Measurements from ENCODE around the gene GGCX.
"Not testable (repeated sequence)": the region's sequence is repeated elsewhere in the genome, so short reads cannot be mapped to it uniquely, and the experiment has no call there.

GGCX gene

GRCh38 chr2:85561280-85562212 is at the start of gene GGCX:
TSS of gene GGCX (minus strand) at chr2:85561493. CDS start at chr2:85561428, 65 bp downstream.
- DNase-seq: peak; percentile 95

DNA sequence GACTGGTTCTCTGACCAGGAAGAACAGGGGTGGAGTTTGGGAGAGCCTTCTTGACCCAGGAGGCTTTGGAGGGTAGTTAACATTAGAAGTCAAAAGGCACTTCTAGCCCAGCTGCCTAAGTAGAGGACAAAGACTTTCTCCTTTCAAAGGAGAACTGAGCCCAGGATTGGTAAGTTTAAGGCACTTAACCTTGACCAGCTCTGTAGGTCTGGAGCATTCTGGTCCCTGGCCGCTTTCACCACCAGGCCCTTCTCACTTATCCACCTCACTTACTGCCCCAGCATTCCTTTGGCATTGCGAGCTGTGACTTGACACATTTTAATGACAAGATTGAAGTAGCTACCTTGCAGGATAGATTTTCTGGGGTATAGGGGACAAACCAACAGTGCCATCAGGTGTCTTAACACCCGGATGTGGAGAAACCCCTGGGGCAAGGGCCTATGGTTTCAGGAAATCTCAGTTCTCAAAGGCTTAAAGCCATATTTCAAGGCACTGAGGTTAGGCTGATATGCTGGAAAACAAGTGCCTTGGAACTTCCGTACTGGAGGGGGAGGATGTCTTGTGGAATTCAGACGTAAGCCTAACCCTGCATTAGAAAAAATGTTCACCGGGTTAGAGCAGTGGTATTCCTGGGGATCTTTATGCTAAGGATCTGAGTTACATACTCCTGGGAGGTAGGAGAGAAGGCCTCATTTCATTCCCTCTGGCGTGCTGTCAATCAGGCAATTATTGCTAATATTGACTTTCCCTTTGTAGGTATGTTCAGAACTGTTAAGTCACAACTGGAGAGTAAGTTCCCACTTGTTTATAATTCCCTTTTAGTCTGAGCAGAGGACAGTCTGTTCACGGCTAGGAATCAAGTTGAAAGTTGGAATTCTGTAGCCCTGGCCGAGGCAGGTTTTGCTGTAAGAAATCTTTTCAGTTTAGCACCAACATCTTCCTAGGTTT is 46.2 kb upstream of the GGCX start:
- DNase-seq: no peak

- no peak for DNase-seq
Observed at GRCh38 chr2:85606116-85606455, 44.8 kb upstream of the GGCX start.

- no peak for DNase-seq
Observed at GRCh38 chr2:85605406-85606115, 44.3 kb upstream of the GGCX start.

GRCh38 chr2:85604568-85605339 is 43.5 kb upstream of the GGCX start:
- no peak for DNase-seq

GRCh38 chr2:85604133-85604444 is 42.8 kb upstream of the GGCX start:
- DNase-seq: not testable (repeated sequence)

- DNase-seq: peak; percentile 86
Observed at GRCh38 chr2:85602476-85603234, 41.4 kb upstream of the GGCX start, which contains the start of gene TMEM150A. TSS of gene TMEM150A (minus strand) at chr2:85602698. CDS start at chr2:85601948, 750 bp downstream.

DNA sequence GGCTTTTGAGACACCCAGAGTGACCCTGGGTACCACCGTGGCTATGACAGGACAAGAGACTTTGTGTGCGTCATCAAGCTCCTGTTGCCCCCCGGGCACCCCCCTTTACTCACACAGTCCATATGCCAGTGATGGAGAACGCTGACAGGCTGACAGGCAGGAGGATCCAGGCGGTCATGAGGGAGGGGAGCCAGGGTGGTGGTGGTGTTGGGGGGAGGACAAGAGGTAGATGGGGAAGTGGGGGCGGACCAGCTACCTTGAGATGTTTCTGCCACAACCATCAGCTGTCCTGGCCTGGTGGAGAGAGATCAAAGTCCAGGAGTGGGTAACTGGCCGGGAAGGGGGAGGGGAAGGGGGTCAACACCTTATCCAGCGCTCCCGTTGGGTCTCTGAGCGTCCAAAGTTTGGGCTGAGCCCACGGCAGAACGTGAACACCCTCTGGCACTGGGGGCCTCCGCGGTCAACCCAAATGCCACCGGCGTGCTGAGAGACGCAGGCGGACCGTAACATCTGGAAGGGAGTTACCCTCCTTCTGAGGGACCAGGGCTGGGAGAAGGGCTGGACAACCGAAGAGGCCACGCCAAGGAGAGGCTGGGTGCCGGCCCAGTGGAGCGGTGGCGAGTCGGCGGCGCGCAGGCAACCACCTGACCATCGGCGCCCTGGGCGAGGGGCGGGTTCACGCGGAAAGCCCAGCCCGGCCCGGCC is 40.6 kb upstream of the GGCX start:
- DNase-seq: no peak

DNA sequence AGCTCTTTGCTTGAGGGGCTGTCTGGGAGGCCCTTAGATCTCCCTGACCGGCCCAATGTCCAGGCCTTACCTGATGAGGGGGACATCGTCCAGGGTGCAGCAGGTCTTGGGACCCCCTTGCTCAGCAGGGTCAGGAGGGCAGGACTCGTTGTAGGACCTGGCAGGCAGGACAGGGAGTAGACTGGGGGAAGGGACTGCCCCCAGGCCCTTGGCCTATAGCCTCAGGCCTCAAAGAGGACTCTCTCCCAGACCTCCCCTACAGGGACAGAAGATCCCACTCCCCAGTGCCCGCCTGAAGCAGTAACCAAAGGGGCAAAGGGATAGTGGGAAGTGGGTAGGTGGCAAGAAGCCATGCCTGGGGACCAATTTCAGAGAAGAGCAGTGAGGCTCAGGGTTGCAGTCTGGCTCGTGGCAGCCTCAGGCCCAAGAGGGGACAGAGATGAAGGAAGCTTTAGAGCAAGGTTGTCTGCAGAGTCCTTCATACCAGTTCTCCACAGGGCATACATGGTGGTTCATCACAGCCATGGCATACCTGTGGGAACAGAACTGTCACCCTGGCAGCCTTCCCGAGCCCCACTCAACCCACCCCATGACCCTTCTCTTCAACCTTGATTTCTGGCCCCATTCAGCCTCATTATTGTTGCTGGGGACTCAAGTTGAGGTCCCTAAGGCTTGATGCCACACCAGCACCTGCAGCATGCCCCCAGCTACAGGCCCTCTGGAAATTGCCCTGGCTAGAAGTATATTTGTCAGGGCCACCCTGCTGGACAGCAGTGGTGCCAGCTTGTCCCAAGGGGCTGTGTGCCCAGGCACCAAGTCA is 39.9 kb upstream of the GGCX start:
- no peak for DNase-seq

DNA sequence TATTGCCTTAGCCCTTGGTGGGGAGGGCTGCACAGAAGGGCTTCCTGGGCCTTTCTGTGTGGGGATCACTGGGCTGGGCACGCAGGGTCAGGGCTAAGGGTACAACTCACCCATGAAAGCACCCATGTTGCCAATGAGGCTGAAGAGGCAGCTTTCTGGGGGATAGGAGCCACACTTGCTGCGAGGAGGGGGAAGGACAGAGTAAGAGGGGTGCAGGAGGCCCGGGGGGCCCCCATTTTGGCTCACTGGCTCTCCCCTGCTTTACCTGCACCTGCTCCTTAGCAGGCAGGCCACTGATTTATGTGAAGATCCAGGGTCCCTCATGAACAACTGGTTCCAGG is 38.9 kb upstream of the GGCX start:
- no peak for DNase-seq

DNA sequence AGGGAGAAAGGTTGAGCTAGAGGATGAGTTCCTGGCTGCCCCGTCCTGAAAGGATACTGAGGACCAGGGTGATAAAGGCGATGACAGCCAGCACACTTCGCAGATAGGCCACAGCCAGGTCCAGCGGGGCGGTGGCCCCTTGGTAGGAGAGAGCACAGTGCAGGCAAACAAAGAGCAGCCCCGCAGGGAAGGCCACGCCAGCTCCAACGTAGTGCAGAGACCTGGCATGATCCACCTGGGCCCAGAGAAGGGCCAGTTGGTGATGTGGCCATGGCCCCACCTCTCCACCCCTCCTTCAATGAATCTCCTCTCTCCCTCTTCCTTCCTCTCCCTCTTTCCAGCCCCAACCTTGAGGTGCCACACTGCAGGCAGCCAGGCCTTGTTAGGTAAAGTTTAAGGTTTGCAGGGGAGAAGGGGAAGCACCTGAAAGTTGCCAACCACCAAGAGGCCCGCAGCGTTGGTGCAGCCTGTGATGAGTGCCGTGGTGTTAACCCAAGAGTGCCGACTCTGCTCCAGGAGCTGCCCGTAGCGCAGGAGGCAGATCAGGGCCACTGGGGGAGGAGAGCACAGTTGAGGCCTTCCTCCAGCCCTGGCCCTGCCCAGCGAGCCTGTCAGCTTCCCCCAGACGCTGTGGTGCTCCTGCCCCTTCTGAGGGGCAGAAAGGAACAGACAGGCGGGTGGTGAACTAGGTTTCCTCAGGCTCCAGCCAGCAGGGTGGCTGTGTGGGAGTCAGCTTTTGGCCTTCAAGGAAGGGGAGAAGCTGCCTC is 38.4 kb upstream of the GGCX start:
- DNase-seq: no peak

- DNase-seq: no peak
Observed at GRCh38 chr2:85598594-85599340, 37.5 kb upstream of the GGCX start.

DNA sequence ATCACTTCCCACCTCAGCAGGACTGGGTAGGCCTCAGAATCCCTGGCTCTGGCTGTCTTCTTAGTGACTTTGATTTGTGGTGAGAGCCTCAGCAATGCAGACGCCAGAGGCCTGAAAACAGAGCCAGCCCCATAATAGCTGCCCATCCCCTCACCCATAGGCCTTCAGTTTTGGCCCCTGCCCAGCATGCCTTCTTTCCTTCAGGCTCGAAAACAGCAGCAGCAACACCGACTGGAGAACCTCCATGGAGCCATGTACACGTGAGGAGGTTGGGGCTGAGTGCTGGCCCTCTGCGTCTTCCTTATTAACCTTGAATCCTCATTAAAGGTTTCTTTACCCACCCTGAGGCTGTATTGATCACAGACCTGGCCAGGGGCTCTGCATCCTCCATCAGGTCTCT is 35.9 kb upstream of the GGCX start:
- DNase-seq: no peak

DNA sequence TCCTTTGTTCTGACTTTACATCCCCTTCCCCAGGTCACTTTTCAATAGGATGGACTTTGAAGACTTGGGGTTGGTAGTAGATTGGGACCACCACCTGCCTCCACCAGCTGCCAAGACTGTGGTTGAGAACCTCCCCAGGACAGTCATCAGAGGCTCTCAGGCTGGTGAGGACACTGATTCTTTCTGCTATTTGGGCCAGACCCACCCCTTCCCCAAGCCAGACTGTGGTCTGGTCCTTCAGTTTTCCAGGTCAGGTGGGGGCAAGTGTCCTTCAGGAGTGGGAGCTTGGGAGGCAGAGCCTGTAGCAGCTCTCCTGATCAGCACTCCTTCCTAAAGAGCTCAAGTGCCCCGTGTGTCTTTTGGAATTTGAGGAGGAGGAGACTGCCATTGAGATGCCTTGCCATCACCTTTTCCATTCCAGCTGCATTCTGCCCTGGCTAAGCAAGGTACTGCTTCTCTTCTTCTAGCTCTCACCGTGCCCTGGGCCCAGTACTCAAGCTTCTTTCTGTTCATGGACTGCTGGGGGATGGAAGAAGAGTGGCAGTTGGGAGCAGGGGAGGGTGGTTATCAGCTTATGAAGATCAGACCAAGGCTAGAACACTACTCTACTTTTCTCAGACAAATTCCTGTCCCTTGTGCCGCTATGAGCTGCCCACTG is 35.3 kb upstream of the GGCX start:
- DNase-seq: no peak

- no peak for DNase-seq
Observed at GRCh38 chr2:85596026-85596333, 34.7 kb upstream of the GGCX start.

- peak; percentile 92 for DNase-seq
Observed at GRCh38 chr2:85595301-85596025, 34.2 kb upstream of the GGCX start, which contains the start of gene RNF181. TSS of gene RNF181 (plus strand) at chr2:85595745. CDS start at chr2:85595764, 19 bp downstream.

DNA sequence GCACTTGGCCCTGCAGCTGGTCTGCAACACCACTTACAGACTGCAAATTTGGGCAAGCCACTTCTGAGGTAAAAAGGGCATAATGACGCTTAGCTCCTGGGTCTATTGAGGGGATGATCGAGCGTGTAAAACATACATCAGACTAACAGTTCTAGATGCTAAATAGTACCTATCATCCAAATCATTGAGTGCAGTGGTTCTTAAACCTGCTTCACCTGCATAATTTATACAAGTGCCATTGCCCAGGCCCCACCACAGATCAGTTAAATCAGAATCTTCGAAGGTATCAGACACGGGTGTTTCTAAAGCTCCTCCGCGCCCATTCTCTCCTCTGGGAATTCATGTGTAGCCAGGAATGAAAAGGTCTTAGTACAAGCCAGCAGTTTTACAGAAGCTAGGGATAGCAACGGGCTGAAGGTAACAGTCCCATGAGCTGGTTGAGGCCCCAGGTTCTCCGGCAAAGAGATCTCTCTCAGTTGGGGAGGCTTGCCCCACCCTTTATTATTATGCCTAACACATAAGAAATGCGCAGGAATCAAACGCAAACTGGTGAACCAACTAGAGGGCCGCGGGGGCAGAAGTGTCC is 33.5 kb upstream of the GGCX start:
- DNase-seq: no peak
